ENCODE results near the gene ECHS1. TPM values are rescaled to one million over a fixed set of nuclear protein-coding genes. Genes with fewer than 3 reads are reported as not detected.

The ECHS1 gene
- total RNA-seq, 1 experiment from 2014 or later = 58.0 TPM

- H3K4me1 ChIP-seq (ENCODE audit: control insufficient read depth in 1 of 2, insufficient read depth in 2 of 2, low read length in 2 of 2) = peaks cover 3 to 5% of the 10 kb centered on the region in 2 experiments; a peak in 2 of 4 replicates
- H3K9ac ChIP-seq (ENCODE audit: low read length) = no peak overlapping the region
- H2AFZ ChIP-seq (ENCODE audit: low read depth, low read length, poor library complexity, severe bottlenecking) = no peak overlapping the region
- no peaks in the 10 kb centered on the region for H3K9me3 ChIP-seq (ENCODE audit: control insufficient read depth in 1 of 2, insufficient read depth in 1 of 2, low read depth in 1 of 2, low read length in 2 of 2)
- no peaks in the 10 kb centered on the region; a peak in 1 of 4 replicates for H3K36me3 ChIP-seq (ENCODE audit: control insufficient read depth in 1 of 2, insufficient read depth in 2 of 2, low read length in 2 of 2)
- H3K4me3 ChIP-seq (replicated peaks in 1 of 2; ENCODE audit: low read depth in 1 of 2, low read length in 2 of 2) = no peak overlapping the region
- ChIA-PET POLR2A (no interaction called here), RAD21 (ENCODE audit: low non-redundant PET in 1 of 2, low total read pairs in 2 of 2, uncharacterized antibody in 2 of 2, unreplicated experiment in 2 of 2) (no interaction called here), CTCF (no interaction called here)
- TF ChIP-seq ELF1 (IDR thresholded peaks at IDR 0.05; ENCODE audit: borderline replicate concordance, low read depth) (no peak), SP1 (IDR thresholded peaks at IDR 0.05; ENCODE audit: low read depth) (no peak), REST (IDR thresholded peaks at IDR 0.05; ENCODE audit: low read depth) (no peak)
- intact Hi-C loops (cut with micrococcal nuclease) = no loop called here
- H3K79me2 ChIP-seq (ENCODE audit: insufficient read depth, low read length) = peaks cover 6% of the 10 kb centered on the region; the same call in 1 of the 2 replicates
- H3K9me2 ChIP-seq (ENCODE audit: insufficient read depth) = no peaks in the 10 kb centered on the region
- no peak overlapping the region for H3K4me2 ChIP-seq (ENCODE audit: low read length)
- H3K27me3 ChIP-seq (ENCODE audit: insufficient read depth, low read length) = no peaks in the 10 kb centered on the region
- BruUV-seq (replicated peaks) = no TSS peak
- ATAC-seq = no peak
- no peak overlapping the region for H3K27ac ChIP-seq (ENCODE audit: low read depth, low read length)
- DNase-seq (ENCODE audit: low read depth, low spot score) = no peak
- no peaks in the 10 kb centered on the region for H4K20me1 ChIP-seq (ENCODE audit: insufficient read depth)
Measured at GRCh38 chr10:133359554-133359971, 13.6 kb downstream of the ECHS1 start.

- H3K4me3 ChIP-seq (replicated peaks in 1 of 2; ENCODE audit: low read depth in 1 of 2, low read length in 2 of 2) = no peak overlapping the region
- DNase-seq (ENCODE audit: low read depth, low spot score) = no peak
- H3K9ac ChIP-seq (ENCODE audit: low read length) = no peak overlapping the region
- intact Hi-C loops (cut with micrococcal nuclease) = no loop called here
- ChIA-PET RAD21 (ENCODE audit: low non-redundant PET in 1 of 2, low total read pairs in 2 of 2, uncharacterized antibody in 2 of 2, unreplicated experiment in 2 of 2) (no interaction called here), CTCF (no interaction called here), POLR2A (no interaction called here)
- no peak for ATAC-seq
- TF ChIP-seq, protein P1, sequence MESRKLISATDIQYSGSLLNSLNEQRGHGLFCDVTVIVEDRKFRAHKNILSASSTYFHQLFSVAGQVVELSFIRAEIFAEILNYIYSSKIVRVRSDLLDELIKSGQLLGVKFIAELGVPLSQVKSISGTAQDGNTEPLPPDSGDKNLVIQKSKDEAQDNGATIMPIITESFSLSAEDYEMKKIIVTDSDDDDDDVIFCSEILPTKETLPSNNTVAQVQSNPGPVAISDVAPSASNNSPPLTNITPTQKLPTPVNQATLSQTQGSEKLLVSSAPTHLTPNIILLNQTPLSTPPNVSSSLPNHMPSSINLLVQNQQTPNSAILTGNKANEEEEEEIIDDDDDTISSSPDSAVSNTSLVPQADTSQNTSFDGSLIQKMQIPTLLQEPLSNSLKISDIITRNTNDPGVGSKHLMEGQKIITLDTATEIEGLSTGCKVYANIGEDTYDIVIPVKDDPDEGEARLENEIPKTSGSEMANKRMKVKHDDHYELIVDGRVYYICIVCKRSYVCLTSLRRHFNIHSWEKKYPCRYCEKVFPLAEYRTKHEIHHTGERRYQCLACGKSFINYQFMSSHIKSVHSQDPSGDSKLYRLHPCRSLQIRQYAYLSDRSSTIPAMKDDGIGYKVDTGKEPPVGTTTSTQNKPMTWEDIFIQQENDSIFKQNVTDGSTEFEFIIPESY (IDR thresholded peaks at IDR 0.05; ENCODE audit: extremely low read depth, insufficient replicate concordance, low read length) = no peak
- TF ChIP-seq EGR1 (IDR thresholded peaks at IDR 0.05; ENCODE audit: low read depth) (no peak), SIN3A (IDR thresholded peaks at IDR 0.05; ENCODE audit: low read depth) (no peak), YY1 (IDR thresholded peaks at IDR 0.05; ENCODE audit: extremely low read depth, insufficient replicate concordance, low read depth, low read length) (no peak), TCF7L2 (IDR thresholded peaks at IDR 0.05; ENCODE audit: borderline replicate concordance, extremely low read depth, insufficient read depth, insufficient read length) (no peak), ELF1 (IDR thresholded peaks at IDR 0.05; ENCODE audit: borderline replicate concordance, low read depth) (no peak), CBX3 (IDR thresholded peaks at IDR 0.05; ENCODE audit: low read depth) (no peak), POLR2A (IDR thresholded peaks at IDR 0.05; ENCODE audit: borderline replicate concordance, extremely low read depth, insufficient read depth, insufficient read length) (no peak), JUND (IDR thresholded peaks at IDR 0.05) (no peak), RAD21 (IDR thresholded peaks at IDR 0.05; ENCODE audit: low read depth) (no peak), SP1 (IDR thresholded peaks at IDR 0.05; ENCODE audit: low read depth) (no peak), CEBPB (IDR thresholded peaks at IDR 0.05; ENCODE audit: low read depth) (no peak)
- TF ChIP-seq, protein P2, sequence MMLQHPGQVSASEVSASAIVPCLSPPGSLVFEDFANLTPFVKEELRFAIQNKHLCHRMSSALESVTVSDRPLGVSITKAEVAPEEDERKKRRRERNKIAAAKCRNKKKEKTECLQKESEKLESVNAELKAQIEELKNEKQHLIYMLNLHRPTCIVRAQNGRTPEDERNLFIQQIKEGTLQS (IDR thresholded peaks at IDR 0.05) = no peak
- no peaks in the 10 kb centered on the region for H4K20me1 ChIP-seq (ENCODE audit: insufficient read depth)
- no peaks in the 10 kb centered on the region; a peak in 1 of 4 replicates for H3K36me3 ChIP-seq (ENCODE audit: control insufficient read depth in 1 of 2, insufficient read depth in 2 of 2, low read length in 2 of 2)
- no peak overlapping the region for H2AFZ ChIP-seq (ENCODE audit: low read depth, low read length, poor library complexity, severe bottlenecking)
- H3K4me1 ChIP-seq (ENCODE audit: control insufficient read depth in 1 of 2, insufficient read depth in 2 of 2, low read length in 2 of 2) = peaks cover 3 to 5% of the 10 kb centered on the region in 2 experiments; a peak in 2 of 4 replicates
- H3K4me2 ChIP-seq (ENCODE audit: low read length) = no peak overlapping the region
- BruUV-seq (replicated peaks) = no TSS peak
- no peaks in the 10 kb centered on the region for H3K9me2 ChIP-seq (ENCODE audit: insufficient read depth)
- H3K27me3 ChIP-seq (ENCODE audit: insufficient read depth, low read length) = no peaks in the 10 kb centered on the region
- no peaks in the 10 kb centered on the region for H3K9me3 ChIP-seq (ENCODE audit: control insufficient read depth in 1 of 2, insufficient read depth in 1 of 2, low read depth in 1 of 2, low read length in 2 of 2)
- H3K27ac ChIP-seq (ENCODE audit: low read depth, low read length) = no peak overlapping the region
- peaks cover 6% of the 10 kb centered on the region; the same call in 1 of the 2 replicates for H3K79me2 ChIP-seq (ENCODE audit: insufficient read depth, low read length)
Measured at GRCh38 chr10:133358925-133359310, 14.2 kb downstream of the ECHS1 start.
